Smooth muscle cell of trachea (primary cell): ENCODE measurements around the gene RXFP3. TPM values are rescaled to one million over a fixed set of nuclear protein-coding genes. Genes with fewer than 3 reads are reported as not detected.

Source experiments
- total RNA-seq: library from RNA; depleted of rRNA; stranded (reverse); fragments of >200 nt; gene quantifications from 2 replicates; pipeline ENCODE4 v1.2.1, GENCODE V29; 2014

RXFP3 gene, protein sequence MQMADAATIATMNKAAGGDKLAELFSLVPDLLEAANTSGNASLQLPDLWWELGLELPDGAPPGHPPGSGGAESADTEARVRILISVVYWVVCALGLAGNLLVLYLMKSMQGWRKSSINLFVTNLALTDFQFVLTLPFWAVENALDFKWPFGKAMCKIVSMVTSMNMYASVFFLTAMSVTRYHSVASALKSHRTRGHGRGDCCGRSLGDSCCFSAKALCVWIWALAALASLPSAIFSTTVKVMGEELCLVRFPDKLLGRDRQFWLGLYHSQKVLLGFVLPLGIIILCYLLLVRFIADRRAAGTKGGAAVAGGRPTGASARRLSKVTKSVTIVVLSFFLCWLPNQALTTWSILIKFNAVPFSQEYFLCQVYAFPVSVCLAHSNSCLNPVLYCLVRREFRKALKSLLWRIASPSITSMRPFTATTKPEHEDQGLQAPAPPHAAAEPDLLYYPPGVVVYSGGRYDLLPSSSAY
- not detected in 2 replicates for total RNA-seq

GRCh38 chr5:33936381-33937016 lies at the start of gene RXFP3:
Gene RXFP3, plus strand, starts transcription at chr5:33936386. Its CDS starts 355 bp downstream, at chr5:33936741.

GRCh38 chr5:33891788-33892619 lies 44.2 kb upstream of the RXFP3 start, which contains the start of gene ADAMTS12:
Gene ADAMTS12, minus strand, starts transcription at chr5:33891990. Its CDS starts 134 bp downstream, at chr5:33891856.

DNA sequence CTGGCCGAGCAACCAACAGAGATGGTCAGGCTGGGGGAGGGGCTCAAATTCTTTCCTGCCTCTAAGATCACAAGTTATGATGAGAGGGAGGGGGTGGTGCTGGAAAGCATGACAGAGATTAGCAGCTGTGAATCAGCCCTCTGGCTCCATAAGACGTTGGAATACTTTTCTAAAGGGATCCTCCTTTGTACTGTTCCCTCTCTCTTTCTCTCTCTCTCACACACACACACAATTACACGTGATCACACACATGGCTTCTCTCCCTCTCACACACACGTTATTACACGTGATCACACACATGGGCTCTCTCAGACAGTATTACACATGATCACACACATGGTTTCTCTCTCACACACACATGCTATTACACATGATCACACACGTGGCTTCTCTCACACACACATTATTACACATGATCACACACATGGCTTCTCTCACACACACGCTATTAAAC lies 48.5 kb downstream of the RXFP3 start, which contains the start of gene SLC45A2:
SLC45A2 (minus strand) TSS at position 23 of the 454 bp plus-strand sequence. CDS start 110 bp downstream, outside the sequence.

Other genes starting within 250 kb of the RXFP3 start
- 8.9 and 12.1 TPM in 2 replicates for gene ADAMTS12, start 44.4 kb upstream of the RXFP3 start, total RNA-seq
- under 0.01 TPM in 1 of 2 replicates, not detected in the other for gene SLC45A2, start 48.3 kb downstream of the RXFP3 start, total RNA-seq
- gene AMACR, start 71.7 kb downstream of the RXFP3 start, total RNA-seq: 15.5 and 18.6 TPM in 2 replicates
- 0.99 and 1.5 TPM in 2 replicates for gene C1QTNF3, start 106.8 kb downstream of the RXFP3 start, total RNA-seq